Measurements from ENCODE around the gene DTNB.

Gene DTNB

DNA sequence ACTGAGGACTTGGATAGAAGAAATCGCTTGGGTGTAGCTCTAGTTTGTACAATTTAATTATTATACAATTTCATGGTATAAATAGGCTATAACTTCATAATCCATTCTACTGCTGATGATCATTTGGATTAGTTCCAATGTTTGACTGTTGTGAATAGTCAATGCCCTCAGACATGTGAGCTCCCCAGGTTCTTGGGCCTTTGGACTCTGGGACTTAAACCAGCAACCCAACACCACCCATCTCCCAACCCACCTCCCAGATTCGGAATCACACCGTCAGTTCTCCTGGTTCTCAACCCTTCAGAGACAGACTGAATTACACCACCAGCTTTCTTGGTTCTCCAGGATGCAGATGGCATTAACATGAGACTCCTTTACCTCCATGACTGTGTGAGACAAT, 247.1 kb downstream of the DTNB start:
- H3K27me3 ChIP-seq (ENCODE audit: low read depth, low read length): no peaks in the 10 kb centered on the region
- H3K4me3 ChIP-seq (ENCODE audit: low read length): no peak overlapping the region
- no peak overlapping the region for H3K4me2 ChIP-seq (ENCODE audit: low read length)
- peaks cover 4% of the 10 kb centered on the region for H3K36me3 ChIP-seq (replicated peaks; ENCODE audit: low read depth, low read length)
- H3K79me2 ChIP-seq (ENCODE audit: low read length): no peaks in the 10 kb centered on the region
- no peak overlapping the region for H3K27ac ChIP-seq (ENCODE audit: low read length)
- no peak overlapping the region for H2AFZ ChIP-seq (ENCODE audit: low read depth, low read length)
- no peak for TF ChIP-seq EZH2phosphoT487 (IDR thresholded peaks at IDR 0.05; ENCODE audit: low read depth)
- TF ChIP-seq, protein P1, sequence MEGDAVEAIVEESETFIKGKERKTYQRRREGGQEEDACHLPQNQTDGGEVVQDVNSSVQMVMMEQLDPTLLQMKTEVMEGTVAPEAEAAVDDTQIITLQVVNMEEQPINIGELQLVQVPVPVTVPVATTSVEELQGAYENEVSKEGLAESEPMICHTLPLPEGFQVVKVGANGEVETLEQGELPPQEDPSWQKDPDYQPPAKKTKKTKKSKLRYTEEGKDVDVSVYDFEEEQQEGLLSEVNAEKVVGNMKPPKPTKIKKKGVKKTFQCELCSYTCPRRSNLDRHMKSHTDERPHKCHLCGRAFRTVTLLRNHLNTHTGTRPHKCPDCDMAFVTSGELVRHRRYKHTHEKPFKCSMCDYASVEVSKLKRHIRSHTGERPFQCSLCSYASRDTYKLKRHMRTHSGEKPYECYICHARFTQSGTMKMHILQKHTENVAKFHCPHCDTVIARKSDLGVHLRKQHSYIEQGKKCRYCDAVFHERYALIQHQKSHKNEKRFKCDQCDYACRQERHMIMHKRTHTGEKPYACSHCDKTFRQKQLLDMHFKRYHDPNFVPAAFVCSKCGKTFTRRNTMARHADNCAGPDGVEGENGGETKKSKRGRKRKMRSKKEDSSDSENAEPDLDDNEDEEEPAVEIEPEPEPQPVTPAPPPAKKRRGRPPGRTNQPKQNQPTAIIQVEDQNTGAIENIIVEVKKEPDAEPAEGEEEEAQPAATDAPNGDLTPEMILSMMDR (IDR thresholded peaks at IDR 0.05; ENCODE audit: low read depth, low read length): no peak
- no peak overlapping the region for H3K9ac ChIP-seq (ENCODE audit: low read length)
- H4K20me1 ChIP-seq (ENCODE audit: insufficient read depth, low read length): no peaks in the 10 kb centered on the region
- H3K9me3 ChIP-seq (ENCODE audit: insufficient read depth, low read length): no peaks in the 10 kb centered on the region
- H3K4me1 ChIP-seq (ENCODE audit: low read length): peaks cover 56% of the 10 kb centered on the region

DNA sequence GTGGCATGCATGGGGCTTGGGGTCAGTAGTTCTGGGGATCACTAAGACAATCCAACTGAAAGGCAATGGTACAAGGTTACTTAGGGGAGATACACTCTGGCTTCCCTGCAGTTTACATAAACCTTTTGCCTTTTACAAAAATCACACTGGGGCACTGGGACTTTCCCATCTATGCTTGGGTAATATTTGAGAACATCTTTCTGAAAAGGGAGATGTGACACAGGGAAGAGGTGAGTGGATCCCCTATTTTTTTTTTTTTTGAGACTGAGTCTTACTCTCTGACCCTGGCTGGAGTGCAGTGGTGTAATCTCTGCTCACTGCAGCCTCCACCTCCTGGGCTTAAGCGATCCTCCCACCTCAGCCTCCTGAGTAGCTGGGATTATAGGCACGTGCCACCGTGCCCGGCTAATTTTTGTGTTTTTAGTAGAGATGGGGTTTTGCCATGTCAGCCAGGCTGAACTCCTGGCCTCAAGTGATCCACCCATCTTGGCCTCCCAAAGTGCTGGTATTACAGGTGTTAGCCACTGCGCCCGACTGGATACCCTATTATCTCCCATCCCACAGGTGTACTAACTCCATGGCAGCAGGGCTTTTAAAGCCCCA, 248.8 kb downstream of the DTNB start:
- H4K20me1 ChIP-seq (ENCODE audit: insufficient read depth, low read length): no peaks in the 10 kb centered on the region
- H3K4me3 ChIP-seq (ENCODE audit: low read length): peak overlapping the region; percentile 38
- H3K79me2 ChIP-seq (ENCODE audit: low read length): no peaks in the 10 kb centered on the region
- peaks cover 62% of the 10 kb centered on the region for H3K4me1 ChIP-seq (ENCODE audit: low read length)
- no peak overlapping the region for H2AFZ ChIP-seq (ENCODE audit: low read depth, low read length)
- peaks cover 4% of the 10 kb centered on the region for H3K36me3 ChIP-seq (replicated peaks; ENCODE audit: low read depth, low read length)
- H3K4me2 ChIP-seq (ENCODE audit: low read length): peak overlapping the region; percentile 74
- H3K27ac ChIP-seq (ENCODE audit: low read length): peak overlapping the region; percentile 94
- no peak for TF ChIP-seq EZH2phosphoT487 (IDR thresholded peaks at IDR 0.05; ENCODE audit: low read depth)
- TF ChIP-seq, protein P1 (IDR thresholded peaks at IDR 0.05; ENCODE audit: low read depth, low read length): no peak
- peak overlapping the region; percentile 64 for H3K9ac ChIP-seq (ENCODE audit: low read length)
- no peaks in the 10 kb centered on the region for H3K9me3 ChIP-seq (ENCODE audit: insufficient read depth, low read length)
- H3K27me3 ChIP-seq (ENCODE audit: low read depth, low read length): no peaks in the 10 kb centered on the region

GRCh38 chr2:25421820-25422411, 251.5 kb downstream of the DTNB start:
- H3K4me2 ChIP-seq (ENCODE audit: low read length): peak overlapping the region; percentile 84
- H2AFZ ChIP-seq (ENCODE audit: low read depth, low read length): no peak overlapping the region
- TF ChIP-seq, protein P1 (IDR thresholded peaks at IDR 0.05; ENCODE audit: low read depth, low read length): no peak
- no peak for TF ChIP-seq EZH2phosphoT487 (IDR thresholded peaks at IDR 0.05; ENCODE audit: low read depth)
- peak overlapping the region; percentile 70 for H3K4me3 ChIP-seq (ENCODE audit: low read length)
- H3K36me3 ChIP-seq (replicated peaks; ENCODE audit: low read depth, low read length): peaks cover 4% of the 10 kb centered on the region
- H3K27ac ChIP-seq (ENCODE audit: low read length): peak overlapping the region; percentile 94
- peak overlapping the region; percentile 78 for H3K9ac ChIP-seq (ENCODE audit: low read length)
- no peaks in the 10 kb centered on the region for H4K20me1 ChIP-seq (ENCODE audit: insufficient read depth, low read length)
- no peaks in the 10 kb centered on the region for H3K9me3 ChIP-seq (ENCODE audit: insufficient read depth, low read length)
- H3K79me2 ChIP-seq (ENCODE audit: low read length): no peaks in the 10 kb centered on the region
- peaks cover 88% of the 10 kb centered on the region for H3K4me1 ChIP-seq (ENCODE audit: low read length)
- H3K27me3 ChIP-seq (ENCODE audit: low read depth, low read length): no peaks in the 10 kb centered on the region

- Histone ChIP-seq H4K20me1 (ENCODE audit: insufficient read depth, low read length) (no peaks in the 10 kb centered on the region), H2AFZ (ENCODE audit: low read depth, low read length) (no peak overlapping the region), H3K79me2 (ENCODE audit: low read length) (no peaks in the 10 kb centered on the region), H3K27me3 (ENCODE audit: low read depth, low read length) (no peaks in the 10 kb centered on the region), H3K36me3 (replicated peaks; ENCODE audit: low read depth, low read length) (peaks cover 4% of the 10 kb centered on the region), H3K4me3 (ENCODE audit: low read length) (peak overlapping the region; percentile 70), H3K4me2 (ENCODE audit: low read length) (peak overlapping the region; percentile 84), H3K4me1 (ENCODE audit: low read length) (peaks cover 91% of the 10 kb centered on the region), H3K9ac (ENCODE audit: low read length) (peak overlapping the region; percentile 78), H3K9me3 (ENCODE audit: insufficient read depth, low read length) (no peaks in the 10 kb centered on the region), H3K27ac (ENCODE audit: low read length) (peak overlapping the region; percentile 94)
- TF ChIP-seq EZH2phosphoT487 (IDR thresholded peaks at IDR 0.05; ENCODE audit: low read depth): no peak
- TF ChIP-seq, protein P1 (IDR thresholded peaks at IDR 0.05; ENCODE audit: low read depth, low read length): no peak
Observed at GRCh38 chr2:25421289-25421688, 252.1 kb downstream of the DTNB start.
